GM12892 (cell line): Measurements from ENCODE around the gene NDUFA13. TPM values are rescaled to one million over a fixed set of nuclear protein-coding genes. Genes with fewer than 3 reads are reported as not detected.
"Not testable (repeated sequence)": the region's sequence is repeated elsewhere in the genome, so short reads cannot be mapped to it uniquely, and the experiment has no call there.

Experiments
- DNase-seq: peaks from one replicate; pipeline ENCODE4 v3.0.0; 2011; ENCODE audit not compliant: insufficient read length
- FAIRE-seq: peaks from 2 replicates; lab custom pipeline; 2011; peaks lifted over from hg19 to GRCh38; lab: Jason Lieb, UNC
- POLR2A ChIP-seq: IDR thresholded peaks from 2 replicates; pipeline ENCODE4 v1.6.1; 2011; ENCODE audit warnings: low read depth, low read length, control low read depth
- POLR2AphosphoS5 ChIP-seq: IDR thresholded peaks from 2 replicates; pipeline ENCODE4 v1.6.1; 2011; ENCODE audit warnings: low read depth, low read length, control low read depth
- TAF1 ChIP-seq: IDR thresholded peaks from 2 replicates; pipeline ENCODE4 v1.6.1; 2011; ENCODE audit warnings: low read depth, mild to moderate bottlenecking, control low read depth, low read length, borderline replicate concordance
- polyA plus RNA-seq: library from polyadenylated mRNA; unstranded; fragments of >200 nt; gene quantifications from one replicate; pipeline ENCODE4 v1.2.1, GENCODE V29; 2012; ENCODE audit warnings: missing spikeins, inconsistent platforms; ENCODE audit not compliant: missing spikeins

Gene NDUFA13
- polyA plus RNA-seq, result 311 TPM

- peak; percentile 97 for TF ChIP-seq POLR2AphosphoS5
- peak; percentile 94 for TF ChIP-seq POLR2A
- peak; percentile 96 for TF ChIP-seq TAF1
- DNase-seq (peak; percentile 94), FAIRE-seq (peak; percentile 97)
Measured at GRCh38 chr19:19515642-19516519, at the start of gene NDUFA13. Gene NDUFA13, plus strand, starts transcription at chr19:19516225. Its CDS starts 14 bp downstream, at chr19:19516239.

- DNase-seq, result no peak
- no peak for FAIRE-seq
- TF ChIP-seq POLR2AphosphoS5 (no peak), POLR2A (no peak), TAF1 (no peak)
Measured at GRCh38 chr19:19468424-19469050, 47.5 kb upstream of the NDUFA13 start.

DNA sequence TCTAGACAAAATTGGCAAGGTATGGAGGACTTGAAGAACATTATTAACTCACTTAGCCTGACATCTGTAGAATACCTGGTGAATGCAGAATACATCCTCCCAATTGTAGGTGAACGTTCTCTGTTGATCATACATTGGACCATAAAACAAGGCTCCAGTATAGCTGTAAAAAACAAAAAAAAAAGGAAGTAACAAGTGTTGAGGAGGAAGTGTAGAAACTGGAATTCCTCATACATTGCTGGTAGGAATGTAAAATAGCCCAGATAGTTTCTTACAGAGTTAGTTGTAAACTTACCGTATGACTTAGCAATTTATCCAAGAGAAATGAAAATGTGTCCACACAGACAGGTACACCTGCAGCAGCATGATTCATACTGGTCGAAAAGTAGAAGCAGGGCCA lies 45.4 kb upstream of the NDUFA13 start:
- TF ChIP-seq TAF1 (no peak), POLR2A (no peak), POLR2AphosphoS5 (no peak)

GRCh38 chr19:19471682-19472081 lies 44.3 kb upstream of the NDUFA13 start:
- FAIRE-seq (peak; percentile 30), DNase-seq (no peak)
- TF ChIP-seq TAF1, result no peak
- no peak for TF ChIP-seq POLR2A
- TF ChIP-seq POLR2AphosphoS5, result no peak

More for the DNA sequence above, 45.4 kb upstream of the NDUFA13 start:
- no peak for DNase-seq
- no peak for FAIRE-seq

- not testable (repeated sequence) for DNase-seq, FAIRE-seq
Measured at GRCh38 chr19:19472106-19472505, 43.9 kb upstream of the NDUFA13 start.

- no peak for DNase-seq
- no peak for FAIRE-seq
- no peak for TF ChIP-seq POLR2AphosphoS5
- no peak for TF ChIP-seq TAF1
- no peak for TF ChIP-seq POLR2A
Measured at GRCh38 chr19:19475015-19475765, 40.8 kb upstream of the NDUFA13 start.

GRCh38 chr19:19475849-19476828 lies 39.9 kb upstream of the NDUFA13 start:
- DNase-seq, result no peak
- FAIRE-seq, result no peak
- TF ChIP-seq POLR2A (no peak), POLR2AphosphoS5 (no peak), TAF1 (no peak)

DNA sequence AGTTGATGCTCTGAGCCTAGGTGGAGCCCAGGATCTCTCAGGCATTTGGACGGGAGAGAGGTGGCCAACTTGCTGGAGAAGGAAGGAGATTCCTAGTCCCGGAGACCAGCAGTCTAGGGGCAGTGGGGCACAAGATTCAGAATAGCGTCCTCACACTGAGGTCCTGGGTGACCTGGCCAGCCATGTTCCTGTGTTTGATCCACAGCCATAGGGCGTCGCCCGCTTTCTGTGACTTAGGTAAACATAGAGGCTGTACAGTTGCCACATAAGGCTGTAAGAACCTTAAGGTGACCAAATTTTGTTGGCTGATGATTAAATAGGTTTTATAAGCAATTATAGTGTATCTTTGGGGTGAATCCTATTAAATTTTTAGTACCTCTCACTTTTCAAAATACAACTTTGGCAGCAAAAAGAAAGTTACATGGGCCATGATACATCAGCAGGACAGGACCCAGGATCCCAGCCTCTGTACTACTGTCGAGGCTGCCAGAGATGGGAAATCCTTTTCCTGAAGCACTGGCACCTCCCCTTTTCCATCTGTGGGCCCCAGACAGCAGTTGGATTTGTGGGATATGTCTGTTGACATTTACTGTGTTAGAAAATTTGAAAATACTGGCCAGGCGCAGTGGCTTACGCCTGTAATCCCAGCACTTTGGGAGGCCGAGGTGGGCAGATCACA lies 38.2 kb upstream of the NDUFA13 start:
- no peak for TF ChIP-seq POLR2A
- TF ChIP-seq POLR2AphosphoS5, result no peak
- TF ChIP-seq TAF1, result no peak
- no peak for FAIRE-seq

DNA sequence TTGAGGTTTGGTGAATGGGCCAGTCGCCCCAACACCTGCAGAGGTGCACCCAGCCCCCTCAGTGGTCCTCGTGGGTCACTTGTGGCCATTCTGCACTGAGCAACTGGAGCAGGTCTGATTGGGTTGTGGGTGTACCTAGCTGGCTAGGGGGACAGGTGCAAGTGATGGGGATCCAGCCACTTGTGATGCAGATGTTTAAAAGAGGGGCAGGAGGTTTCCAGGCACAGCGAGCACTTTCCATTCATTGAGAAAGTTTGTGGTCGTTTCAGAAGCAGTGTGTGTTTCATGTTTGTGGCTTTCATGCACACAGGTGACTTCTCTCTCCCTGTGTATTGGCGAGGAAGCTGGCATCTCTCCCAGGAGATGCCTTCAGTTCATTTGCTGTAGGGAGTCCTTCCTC lies 35.3 kb upstream of the NDUFA13 start:
- FAIRE-seq, result peak; percentile 42
- DNase-seq, result no peak
- TF ChIP-seq TAF1, result no peak
- TF ChIP-seq POLR2AphosphoS5, result no peak
- no peak for TF ChIP-seq POLR2A

More for the DNA sequence above, 38.2 kb upstream of the NDUFA13 start:
- no peak for DNase-seq
